GM12873 (cell line): ENCODE measurements around the gene MUC5AC.

ENCODE experiments used
- TF ChIP-seq, protein P1 (sequence below): IDR thresholded peaks from 2 replicates; pipeline ENCODE4 v1.5.1; 2012; ENCODE audit warnings: low read depth, mild to moderate bottlenecking, moderate library complexity, low read length, control low read depth; ENCODE audit not compliant: insufficient read depth; ENCODE audit errors: missing control alignments

MUC5AC gene

DNA sequence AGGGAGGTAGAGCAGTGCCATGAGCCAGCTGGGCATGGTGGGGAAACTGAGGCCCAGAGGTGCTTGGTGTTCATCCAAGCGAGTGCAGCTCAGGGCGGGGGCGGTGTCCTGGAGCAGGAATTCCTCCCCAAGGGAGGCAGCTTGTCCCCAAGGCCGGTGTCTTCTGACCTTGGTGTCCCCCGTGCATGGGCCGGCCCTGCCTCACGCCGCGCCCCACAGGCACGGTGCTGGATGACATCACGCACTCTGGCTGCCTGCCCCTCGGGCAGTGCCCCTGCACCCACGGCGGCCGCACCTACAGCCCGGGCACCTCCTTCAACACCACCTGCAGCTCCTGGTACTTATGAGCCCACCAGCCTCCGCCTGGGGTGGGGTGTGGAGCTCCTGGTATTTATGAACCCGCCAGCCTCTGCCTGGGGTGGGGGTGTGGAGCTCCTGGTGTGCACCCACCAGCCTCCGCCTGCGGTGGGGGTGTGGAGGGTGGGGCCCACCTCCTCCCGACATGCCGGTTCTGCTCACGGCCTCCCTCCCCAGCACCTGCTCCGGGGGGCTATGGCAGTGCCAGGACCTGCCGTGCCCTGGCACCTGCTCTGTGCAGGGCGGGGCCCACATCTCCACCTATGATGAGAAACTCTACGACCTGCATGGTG is 71.8 kb downstream of the MUC5AC start:
- TF ChIP-seq, protein P1, sequence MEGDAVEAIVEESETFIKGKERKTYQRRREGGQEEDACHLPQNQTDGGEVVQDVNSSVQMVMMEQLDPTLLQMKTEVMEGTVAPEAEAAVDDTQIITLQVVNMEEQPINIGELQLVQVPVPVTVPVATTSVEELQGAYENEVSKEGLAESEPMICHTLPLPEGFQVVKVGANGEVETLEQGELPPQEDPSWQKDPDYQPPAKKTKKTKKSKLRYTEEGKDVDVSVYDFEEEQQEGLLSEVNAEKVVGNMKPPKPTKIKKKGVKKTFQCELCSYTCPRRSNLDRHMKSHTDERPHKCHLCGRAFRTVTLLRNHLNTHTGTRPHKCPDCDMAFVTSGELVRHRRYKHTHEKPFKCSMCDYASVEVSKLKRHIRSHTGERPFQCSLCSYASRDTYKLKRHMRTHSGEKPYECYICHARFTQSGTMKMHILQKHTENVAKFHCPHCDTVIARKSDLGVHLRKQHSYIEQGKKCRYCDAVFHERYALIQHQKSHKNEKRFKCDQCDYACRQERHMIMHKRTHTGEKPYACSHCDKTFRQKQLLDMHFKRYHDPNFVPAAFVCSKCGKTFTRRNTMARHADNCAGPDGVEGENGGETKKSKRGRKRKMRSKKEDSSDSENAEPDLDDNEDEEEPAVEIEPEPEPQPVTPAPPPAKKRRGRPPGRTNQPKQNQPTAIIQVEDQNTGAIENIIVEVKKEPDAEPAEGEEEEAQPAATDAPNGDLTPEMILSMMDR: no peak

GRCh38 chr11:1230121-1230455 is 72.3 kb downstream of the MUC5AC start:
- TF ChIP-seq, protein P1: no peak

DNA sequence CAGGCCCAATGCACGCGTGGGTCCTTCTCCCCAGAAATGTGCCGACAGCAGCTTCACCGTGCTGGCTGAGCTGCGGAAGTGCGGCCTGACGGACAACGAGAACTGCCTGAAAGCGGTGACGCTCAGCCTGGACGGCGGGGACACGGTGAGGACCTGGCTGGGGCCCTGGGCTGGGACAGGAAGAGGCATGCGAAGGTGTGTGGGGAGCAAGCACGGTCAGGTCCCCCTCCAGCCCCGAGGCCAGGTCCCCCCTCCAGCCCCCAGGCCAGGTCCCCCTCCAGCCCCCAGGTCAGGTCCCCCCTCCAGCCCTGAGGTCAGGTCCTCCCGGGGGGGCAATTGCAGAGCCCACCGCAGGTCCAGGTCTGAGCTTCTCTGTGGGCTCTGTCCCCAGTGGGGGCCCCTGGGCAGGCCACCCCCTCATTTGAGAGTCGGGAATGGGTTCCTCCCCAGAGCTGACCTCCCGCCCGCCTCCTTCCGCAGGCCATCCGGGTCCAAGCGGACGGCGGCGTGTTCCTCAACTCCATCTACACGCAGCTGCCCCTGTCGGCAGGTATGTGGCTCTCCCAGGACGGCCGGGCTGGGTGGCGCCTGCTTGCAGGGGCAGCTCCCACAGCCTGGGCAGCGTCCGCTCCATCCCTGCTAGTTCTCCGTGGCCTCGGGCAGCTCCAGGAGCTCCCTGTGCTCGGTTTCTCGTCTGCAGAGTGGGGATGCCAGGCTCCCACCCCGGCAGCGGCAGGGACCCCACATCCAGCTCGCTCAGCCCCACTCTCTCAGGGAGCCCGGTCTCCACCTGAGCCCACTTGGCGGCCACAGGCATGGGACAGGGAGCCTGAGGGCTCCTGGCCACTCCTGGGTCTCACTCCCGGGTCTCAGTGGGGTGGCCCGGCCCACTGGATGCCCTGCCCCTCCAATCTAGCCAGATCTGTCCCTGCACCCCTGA is 73.0 kb downstream of the MUC5AC start:
- TF ChIP-seq, protein P1: no peak

- TF ChIP-seq, protein P1: no peak
These were observed 73.8 kb downstream of the MUC5AC start for GRCh38 chr11:1231396-1232020.

DNA sequence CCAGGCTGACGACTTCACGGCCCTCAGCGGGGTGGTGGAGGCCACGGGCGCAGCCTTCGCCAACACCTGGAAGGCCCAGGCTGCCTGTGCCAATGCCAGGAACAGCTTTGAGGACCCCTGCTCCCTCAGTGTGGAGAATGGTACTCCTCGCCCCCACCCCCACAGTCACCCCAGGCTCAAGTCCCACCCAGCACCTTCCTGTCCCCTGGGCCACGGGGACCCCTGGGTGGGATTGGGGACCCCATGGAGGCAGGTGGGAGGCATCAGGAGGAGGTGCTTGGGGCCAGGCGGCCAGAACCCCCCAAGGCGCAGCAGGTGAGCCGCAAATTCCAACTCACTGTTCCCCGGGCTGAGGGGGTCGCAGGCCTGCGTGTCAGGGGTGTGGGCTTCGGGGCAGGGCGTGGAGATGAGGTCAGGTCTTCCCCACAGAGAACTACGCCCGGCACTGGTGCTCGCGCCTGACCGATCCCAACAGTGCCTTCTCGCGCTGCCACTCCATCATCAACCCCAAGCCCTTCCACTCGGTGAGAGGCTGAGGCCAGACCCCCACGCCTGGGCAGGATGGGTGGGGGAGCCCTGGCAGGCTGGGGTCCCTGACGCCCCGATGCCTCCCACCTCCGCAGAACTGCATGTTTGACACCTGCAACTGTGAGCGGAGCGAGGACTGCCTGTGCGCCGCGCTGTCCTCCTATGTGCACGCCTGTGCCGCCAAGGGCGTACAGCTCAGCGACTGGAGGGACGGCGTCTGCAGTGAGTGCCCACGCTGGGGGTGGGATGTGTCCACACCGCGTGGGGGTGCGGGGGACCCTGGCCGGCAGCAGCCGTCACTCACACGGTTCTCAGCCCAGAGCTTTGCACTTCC is 74.5 kb downstream of the MUC5AC start:
- TF ChIP-seq, protein P1: no peak

GRCh38 chr11:1232883-1233321 is 75.1 kb downstream of the MUC5AC start:
- TF ChIP-seq, protein P1: no peak
